OCI-LY1 (cell line): ENCODE results near the gene MEG3.

Experiments used
- CTCF ChIP-seq: fragments of 200-600 bp; sonication (generic), shearing (Covaris generic); IDR thresholded peaks from 2 replicates; pipeline ENCODE4 v1.5.1; 2017; ENCODE audit warnings: mild to moderate bottlenecking, antibody characterized with exemption, low read length, moderate library complexity, mixed read lengths
- EZH2 ChIP-seq: fragments of 200-600 bp; sonication (generic), shearing (Covaris generic); IDR thresholded peaks from 2 replicates; pipeline ENCODE4 v1.8.0; 2017; ENCODE audit warnings: borderline replicate concordance, mixed run types, mild to moderate bottlenecking, antibody characterized with exemption, low read length, moderate library complexity, mixed read lengths

- TF ChIP-seq CTCF (no peak), EZH2 (no peak)
These were observed 40.3 kb upstream of the MEG3 start for GRCh38 chr14:100785626-100786025.
